Hematopoietic multipotent progenitor cell treated with erythropoietin and hydrocortisone succinate and interleukin-3 and kit ligand, for 15 days (in vitro differentiated cells): ENCODE data around the gene HCFC2.
"Not testable (repeated sequence)": the region's sequence is repeated elsewhere in the genome, so short reads cannot be mapped to it uniquely, and the experiment has no call there.

Source experiments
- DNase-seq: peaks from one replicate; pipeline ENCODE4 v3.0.0-alpha.2; 2015; ENCODE audit warnings: low spot score

The HCFC2 gene

GRCh38 chr12:104057771-104058197 lies 6.5 kb upstream of the HCFC2 start:
- DNase-seq = peak; percentile 34

DNA sequence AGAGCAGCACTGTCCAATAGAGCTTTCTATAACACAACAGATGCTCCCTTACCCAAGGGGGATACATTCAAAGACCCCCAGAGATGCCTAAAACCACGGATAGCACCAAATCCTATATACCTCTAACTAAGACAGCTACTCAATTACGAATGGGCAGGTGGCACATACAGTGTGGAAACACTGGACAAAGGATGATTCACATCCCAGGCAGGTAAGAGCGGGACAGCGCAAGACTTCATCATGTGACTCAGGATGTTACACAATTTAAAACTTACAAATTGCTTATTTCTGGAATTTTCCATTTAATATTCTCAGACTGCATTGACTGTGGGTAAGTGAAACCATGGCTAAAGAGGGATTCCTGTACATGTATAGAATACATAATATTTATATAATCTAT lies 5.5 kb upstream of the HCFC2 start:
- no peak for DNase-seq

GRCh38 chr12:104059963-104060362 lies 4.4 kb upstream of the HCFC2 start:
- no peak for DNase-seq

GRCh38 chr12:104060791-104061190 lies 3.5 kb upstream of the HCFC2 start:
- DNase-seq = no peak

GRCh38 chr12:104063712-104064030 lies 660 bp upstream of the HCFC2 start:
- no peak for DNase-seq

GRCh38 chr12:104064842-104065427 lies 604 bp downstream of the HCFC2 start:
- peak; percentile 18 for DNase-seq

DNA sequence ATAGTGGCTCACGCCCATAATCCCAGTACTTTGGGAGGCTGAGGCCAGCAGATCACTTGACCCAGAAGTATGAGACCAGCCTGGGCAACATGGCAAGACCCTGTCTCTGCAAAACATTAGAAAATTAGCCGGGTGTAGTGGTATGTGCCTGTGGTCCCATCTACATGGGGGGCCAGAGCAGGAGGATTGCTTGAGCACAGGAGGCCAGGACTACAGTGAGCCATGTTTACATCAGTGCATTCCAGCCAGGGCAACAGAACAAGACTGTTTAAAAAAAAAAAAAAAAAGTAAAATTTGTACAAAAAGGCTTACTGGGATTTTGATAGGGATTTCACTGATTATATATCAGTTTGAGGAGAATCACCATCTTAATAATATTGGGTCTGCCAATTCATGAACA lies 7.8 kb downstream of the HCFC2 start:
- no peak for DNase-seq

GRCh38 chr12:104073699-104074098 lies 9.4 kb downstream of the HCFC2 start:
- no peak for DNase-seq

DNA sequence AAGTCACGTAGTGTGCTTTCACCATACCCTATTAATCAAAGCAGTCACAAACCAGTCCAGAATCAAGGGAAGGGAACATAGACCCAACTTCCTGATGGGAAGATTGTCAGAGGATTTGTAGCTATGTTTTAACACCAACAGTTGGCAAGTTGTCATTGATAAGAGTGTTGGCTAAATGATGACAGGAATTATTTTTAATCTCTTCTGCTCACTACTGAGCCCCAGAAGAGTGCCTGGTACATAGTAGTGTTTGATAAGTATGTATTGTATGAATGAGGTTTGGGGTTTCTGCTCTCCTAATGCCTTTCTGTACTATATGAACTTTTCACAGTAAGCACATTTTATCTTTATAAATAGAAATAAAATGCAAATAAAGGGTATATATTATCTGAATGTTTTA lies 14.7 kb downstream of the HCFC2 start:
- DNase-seq = no peak

DNA sequence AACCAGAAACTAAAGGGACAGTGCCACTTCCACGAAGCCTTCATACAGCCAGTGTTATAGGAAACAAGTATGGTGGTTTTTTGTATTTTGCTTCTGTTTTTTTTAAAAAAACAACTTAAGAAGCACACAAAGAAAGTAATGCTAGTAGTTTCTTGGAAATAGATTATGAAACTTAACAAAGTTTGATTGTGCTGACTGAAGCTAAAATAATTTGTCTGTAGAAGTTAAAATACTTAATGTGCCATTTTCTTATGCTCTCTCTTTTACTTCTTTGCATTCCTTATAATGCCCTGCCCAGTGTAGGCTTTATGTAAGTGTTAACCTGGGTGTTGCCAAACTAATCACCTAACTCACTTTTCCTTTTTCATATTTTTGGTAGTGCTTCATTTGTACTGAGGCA lies 16.4 kb downstream of the HCFC2 start:
- no peak for DNase-seq

GRCh38 chr12:104083769-104084475 lies 19.6 kb downstream of the HCFC2 start:
- DNase-seq = no peak

GRCh38 chr12:104090685-104091084 lies 26.4 kb downstream of the HCFC2 start:
- DNase-seq = peak; percentile 12

DNA sequence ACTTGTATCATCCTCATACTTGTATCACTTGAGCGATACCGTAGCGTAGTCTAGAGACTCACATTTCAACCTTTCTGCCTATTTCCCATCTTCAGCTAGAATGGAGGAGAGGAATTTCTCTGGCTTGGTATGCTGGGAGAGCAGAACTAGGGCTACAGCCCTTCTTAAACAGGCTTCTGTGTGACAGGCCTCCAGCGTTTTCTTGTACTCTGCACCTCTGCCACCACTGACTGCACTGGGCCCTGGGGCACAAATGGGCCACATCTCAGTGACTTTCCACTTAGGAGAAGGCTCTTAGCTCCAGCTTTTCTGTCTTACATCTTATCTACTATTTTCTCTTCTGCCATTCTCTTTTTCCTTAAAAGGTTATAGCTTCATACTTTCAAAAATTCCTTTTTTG lies 26.8 kb downstream of the HCFC2 start:
- DNase-seq = no peak

DNA sequence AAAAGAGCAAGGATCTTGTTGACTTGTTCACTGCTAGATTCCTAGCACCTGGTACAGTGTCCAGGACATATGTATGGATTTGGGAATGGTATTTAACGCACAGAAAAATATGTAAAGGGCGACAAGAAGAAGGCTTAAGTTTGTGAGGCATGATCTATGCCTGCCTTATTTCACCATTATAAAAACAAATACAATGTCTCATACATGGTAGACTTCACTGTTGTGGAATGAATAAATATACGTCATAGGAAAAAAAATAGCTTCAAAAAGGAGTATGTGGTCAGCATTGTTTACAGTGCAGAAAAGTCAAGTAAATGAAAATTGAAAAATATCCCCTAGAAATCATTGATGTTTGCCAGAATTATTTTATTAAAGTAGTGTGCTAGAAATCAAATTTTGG lies 30.0 kb downstream of the HCFC2 start:
- no peak for DNase-seq

DNA sequence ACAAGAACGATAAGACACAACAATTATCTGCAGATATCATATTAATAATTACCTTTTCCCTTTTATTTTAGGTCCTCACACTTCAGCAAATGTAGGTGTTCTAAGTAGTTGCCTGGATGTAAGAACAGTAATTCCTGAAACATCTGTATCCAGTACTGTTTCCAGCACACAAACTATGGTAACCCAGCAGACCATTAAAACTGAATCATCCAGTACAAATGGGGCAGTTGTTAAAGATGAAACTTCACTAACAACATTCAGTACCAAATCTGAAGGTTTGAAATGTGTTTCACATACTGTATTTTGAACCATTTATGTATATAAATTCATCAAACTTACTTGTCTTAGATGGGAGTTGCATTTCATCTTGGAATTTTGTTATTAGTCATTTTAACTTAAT lies 31.0 kb downstream of the HCFC2 start:
- DNase-seq = no peak

GRCh38 chr12:104097954-104098353 lies 33.6 kb downstream of the HCFC2 start:
- no peak for DNase-seq

DNA sequence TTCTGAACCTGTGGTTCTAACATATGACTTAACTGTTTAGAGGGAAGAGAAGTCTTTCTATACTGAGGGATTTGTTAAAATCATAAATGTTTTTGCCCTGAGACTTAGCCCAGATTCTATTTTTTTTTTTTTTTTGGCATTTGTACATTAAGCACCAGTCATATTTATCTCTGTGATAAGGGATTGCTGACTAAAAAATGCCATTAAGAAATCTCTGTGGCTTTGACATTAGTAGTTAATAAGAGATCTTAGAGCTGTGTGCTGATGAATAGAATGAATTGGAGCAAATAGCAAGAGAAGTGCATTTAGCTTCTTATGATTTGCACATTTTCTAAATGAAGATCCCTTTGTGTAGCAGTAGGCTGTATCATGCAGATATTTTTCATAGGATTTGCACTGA lies 41.1 kb downstream of the HCFC2 start:
- no peak for DNase-seq

DNA sequence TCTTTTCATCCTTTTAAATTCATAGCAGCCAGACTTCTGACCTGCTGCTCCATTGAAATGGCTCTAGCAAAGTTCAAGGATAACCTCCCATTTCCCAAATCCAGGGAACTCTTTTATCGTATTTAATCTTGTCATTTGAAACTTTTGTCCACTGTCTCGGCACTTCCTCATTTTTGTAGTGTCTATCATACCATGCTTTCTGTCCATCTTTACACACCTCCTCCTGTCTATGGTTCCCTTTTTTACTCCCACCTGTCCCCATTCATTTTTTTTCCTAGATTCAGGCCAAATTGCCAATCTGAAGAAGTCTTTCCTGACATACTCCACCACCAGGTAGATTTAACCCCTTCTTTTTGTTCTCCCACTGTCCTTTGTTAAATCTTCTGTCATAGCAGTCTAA lies 42.6 kb downstream of the HCFC2 start:
- no peak for DNase-seq

- peak; percentile 75 for DNase-seq
Measured at GRCh38 chr12:104108755-104109445, 44.6 kb downstream of the HCFC2 start.

DNA sequence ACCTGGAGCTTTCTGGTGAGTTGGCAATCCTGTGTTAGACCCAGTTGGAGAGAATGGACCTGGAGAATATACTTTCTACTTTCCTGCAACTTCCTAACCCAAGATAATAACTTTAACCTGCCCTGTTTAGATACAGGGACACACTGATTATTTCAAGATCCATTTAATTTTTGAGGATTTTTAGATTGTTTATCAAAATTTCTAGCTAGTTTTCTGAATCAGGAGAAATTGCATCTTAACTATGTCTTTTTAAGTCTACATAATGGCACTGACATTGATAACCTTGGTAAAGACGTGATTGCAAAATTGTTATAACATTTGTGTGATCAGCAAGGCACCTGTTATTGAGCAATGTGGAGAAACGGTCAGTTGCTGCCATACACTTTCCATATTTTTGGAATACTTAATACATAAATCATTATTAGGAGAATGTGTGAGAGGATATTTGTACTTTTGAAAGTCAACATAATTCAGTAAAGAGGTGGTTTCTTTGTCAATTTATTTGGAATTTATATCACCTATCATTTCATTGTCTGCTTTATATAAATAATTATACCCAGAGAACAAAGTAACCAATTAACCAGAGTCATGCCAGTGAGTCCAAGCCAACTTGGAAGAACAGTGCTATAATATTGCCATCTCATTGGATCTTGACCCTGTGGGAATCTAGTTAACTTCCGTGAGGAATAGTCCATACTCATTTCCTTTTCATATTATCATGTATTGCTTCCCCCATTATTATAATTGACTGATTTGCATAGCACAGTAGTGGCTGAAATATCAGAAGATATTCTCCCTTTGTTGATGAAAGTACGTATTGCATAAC lies 45.3 kb downstream of the HCFC2 start:
- DNase-seq = no peak

DNA sequence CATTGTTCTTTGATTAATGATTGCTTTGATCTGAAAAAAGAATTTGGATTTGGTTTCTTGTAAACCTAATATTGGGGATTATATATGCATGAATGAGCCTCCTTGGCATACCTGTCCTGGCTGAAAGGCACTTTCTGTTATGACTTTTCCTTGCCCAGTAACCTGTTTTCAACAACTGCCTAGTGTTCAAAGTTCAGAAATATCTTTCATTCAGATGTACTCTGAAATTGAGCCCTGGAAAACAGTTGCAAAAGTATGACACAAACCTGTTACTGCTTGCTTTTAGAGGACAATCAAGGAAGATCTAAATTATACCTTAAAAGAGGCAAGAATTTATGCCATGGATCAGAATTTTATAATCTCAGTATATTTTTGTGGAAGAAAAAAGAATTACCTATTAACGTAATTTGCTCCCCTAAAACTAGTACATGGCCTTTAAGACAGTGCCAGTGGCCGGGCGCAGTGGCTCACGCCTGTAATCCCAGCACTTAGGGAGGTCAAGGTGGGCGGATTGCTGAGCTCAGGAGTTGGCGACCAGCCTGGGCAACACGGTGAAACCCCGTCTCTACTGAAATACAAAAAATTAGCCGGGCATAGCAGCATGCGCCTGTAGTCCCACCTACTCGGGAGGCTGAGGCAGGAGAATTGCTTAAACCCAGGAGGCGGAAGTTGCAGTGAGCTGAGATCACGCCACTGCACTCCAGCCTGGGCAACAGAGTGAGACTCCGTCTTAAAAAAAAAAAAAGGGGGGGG lies 50.7 kb downstream of the HCFC2 start:
- not testable (repeated sequence) for DNase-seq

DNA sequence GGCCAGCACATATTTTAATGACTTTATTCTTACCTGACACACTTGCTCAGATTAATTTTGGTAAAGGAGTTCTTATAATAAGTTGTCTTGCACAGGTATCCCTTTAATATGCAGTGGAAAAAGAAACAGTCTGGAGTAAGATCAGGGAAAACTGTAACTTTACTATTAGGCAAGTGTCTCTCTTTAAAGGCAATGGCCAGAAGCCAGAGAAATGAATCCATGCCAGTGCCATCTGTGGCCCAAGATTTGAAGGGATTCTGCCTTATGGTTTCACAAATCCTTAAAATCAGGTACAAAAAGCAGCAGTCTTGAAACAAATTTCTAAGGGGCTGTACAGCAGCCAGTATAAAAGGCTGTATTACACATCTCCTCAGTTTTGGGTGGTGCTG lies 51.2 kb downstream of the HCFC2 start:
- DNase-seq = no peak
